ENCODE data around the gene RPS21.

DNA sequence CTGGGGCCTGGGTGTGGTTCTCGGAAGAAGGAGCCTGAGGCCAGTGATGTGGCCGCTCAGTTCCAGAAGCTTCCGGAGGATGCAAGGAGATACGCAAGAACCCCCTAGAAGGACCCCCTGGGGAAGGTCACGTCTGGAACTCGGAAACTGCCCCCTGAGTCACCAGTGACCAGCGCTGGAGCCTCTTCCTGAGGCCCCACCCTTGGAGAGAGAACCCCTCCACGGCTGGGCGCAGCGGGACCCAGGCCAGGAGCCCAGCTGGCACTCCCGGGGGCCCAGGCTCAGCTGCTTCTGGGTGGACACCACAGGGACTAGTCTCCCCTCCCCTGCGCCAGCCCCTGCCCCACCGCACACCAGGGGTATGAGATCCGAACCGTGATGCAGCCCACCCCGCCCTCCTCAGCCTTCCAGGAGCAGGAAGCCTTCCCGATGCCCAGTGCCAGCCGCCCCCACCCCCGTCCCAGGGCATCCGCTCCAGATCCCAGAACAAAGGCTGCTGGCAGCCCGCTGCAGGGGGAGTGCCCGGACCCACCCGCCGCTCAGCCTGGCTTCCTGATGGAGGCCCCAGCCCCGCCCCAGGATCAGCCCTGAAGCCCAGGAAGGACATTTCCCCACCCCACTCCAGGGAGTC lies 27.3 kb upstream of the RPS21 start:
- TF ChIP-seq PPARA (CRISPR knock-in tag; IDR thresholded peaks at IDR 0.05; ENCODE audit: borderline replicate concordance): no peak
- TF ChIP-seq ZFP3 (CRISPR knock-in tag; IDR thresholded peaks at IDR 0.05): no peak
- no peak for TF ChIP-seq RARB (CRISPR knock-in tag; IDR thresholded peaks at IDR 0.05)
- TF ChIP-seq, protein P1, sequence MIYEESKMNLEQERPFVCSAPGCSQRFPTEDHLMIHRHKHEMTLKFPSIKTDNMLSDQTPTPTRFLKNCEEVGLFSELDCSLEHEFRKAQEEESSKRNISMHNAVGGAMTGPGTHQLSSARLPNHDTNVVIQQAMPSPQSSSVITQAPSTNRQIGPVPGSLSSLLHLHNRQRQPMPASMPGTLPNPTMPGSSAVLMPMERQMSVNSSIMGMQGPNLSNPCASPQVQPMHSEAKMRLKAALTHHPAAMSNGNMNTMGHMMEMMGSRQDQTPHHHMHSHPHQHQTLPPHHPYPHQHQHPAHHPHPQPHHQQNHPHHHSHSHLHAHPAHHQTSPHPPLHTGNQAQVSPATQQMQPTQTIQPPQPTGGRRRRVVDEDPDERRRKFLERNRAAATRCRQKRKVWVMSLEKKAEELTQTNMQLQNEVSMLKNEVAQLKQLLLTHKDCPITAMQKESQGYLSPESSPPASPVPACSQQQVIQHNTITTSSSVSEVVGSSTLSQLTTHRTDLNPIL (CRISPR knock-in tag; IDR thresholded peaks at IDR 0.05; ENCODE audit: low read depth): no peak
- TF ChIP-seq ZNF8 (CRISPR knock-in tag; IDR thresholded peaks at IDR 0.05): no peak
- no peak for TF ChIP-seq TCF4 (CRISPR knock-in tag; IDR thresholded peaks at IDR 0.05; ENCODE audit: borderline replicate concordance)
- TF ChIP-seq ZNF70 (CRISPR knock-in tag; IDR thresholded peaks at IDR 0.05): no peak
- no peak for TF ChIP-seq OSR1 (CRISPR knock-in tag; IDR thresholded peaks at IDR 0.05)

Data from SK-N-SH treated with all-trans-retinoic acid at 6 μM for 48 hours (cell line).